Ovary (tissue), 3 donors: ENCODE measurements around the gene STOML1.

ENCODE experiments used
- CTCF ChIP-seq, 3 donors: fragments of 450-650 bp in 2 of 3; fragments of 200-600 bp in 1 of 3; IDR thresholded peaks; one replicate each; pipeline versions ENCODE4 v1.5.1 to v1.8.0; 2016 to 2022; ENCODE audit warnings: antibody characterized with exemption in 3 of 3, mild to moderate bottlenecking in 1 of 3
- EP300 ChIP-seq: sonication (generic); formaldehyde crosslinking; IDR thresholded peaks from one replicate; pipeline ENCODE4 v1.6.1; 2017; ENCODE audit warnings: antibody characterized with exemption
- POLR2A ChIP-seq: fragments of 450-650 bp; IDR thresholded peaks from one replicate; pipeline ENCODE4 v1.6.1; 2017; ENCODE audit warnings: antibody characterized with exemption, mild to moderate bottlenecking, moderate library complexity
- donor health status: DM: no; HTN: no; CAD: no.

GRCh38 chr15:74039656-74040010 is 47.5 kb upstream of the STOML1 start:
- no peak for TF ChIP-seq CTCF (IDR thresholded peaks at IDR 0.05)
- no peak for TF ChIP-seq EP300
- TF ChIP-seq POLR2A = no peak
